Hepatocyte (in vitro differentiated cells): ENCODE results near the gene KCNQ1. TPM values are rescaled to one million over a fixed set of nuclear protein-coding genes. Genes with fewer than 3 reads are reported as not detected.

Experiments
- DNase-seq: peaks from one replicate; pipeline ENCODE4 v3.0.0-alpha.2; 2016; ENCODE audit warnings: low spot score
- H2AFZ ChIP-seq: fragments of 200-600 bp; sonication (generic); 2 replicates; pipeline ENCODE4 v1.6.0; 2016; ENCODE audit warnings: antibody characterized with exemption, mild to moderate bottlenecking
- H3K27ac ChIP-seq: fragments of 200-600 bp; sonication (generic); 2 replicates; pipeline ENCODE4 v1.5.1; 2016; ENCODE audit warnings: mild to moderate bottlenecking
- H3K27me3 ChIP-seq: fragments of 200-600 bp; sonication (generic); 2 replicates; pipeline ENCODE4 v1.6.1; 2016
- H3K36me3 ChIP-seq: fragments of 200-600 bp; sonication (generic); replicated peaks from 2 replicates; pipeline ENCODE4 v1.5.1; 2016; ENCODE audit warnings: low read depth; ENCODE audit not compliant: insufficient read depth
- H3K4me1 ChIP-seq: fragments of 200-600 bp; sonication (generic); 2 replicates; pipeline ENCODE4 v1.5.1; 2016; ENCODE audit warnings: mild to moderate bottlenecking, moderate library complexity; ENCODE audit not compliant: insufficient read depth
- H3K4me2 ChIP-seq: fragments of 200-600 bp; sonication (generic); 2 replicates; pipeline ENCODE4 v1.6.0; 2016
- H3K4me3 ChIP-seq: fragments of 200-600 bp; sonication (generic); 2 replicates; pipeline ENCODE4 v1.5.1; 2016; ENCODE audit warnings: mild to moderate bottlenecking
- H3K79me2 ChIP-seq: fragments of 200-600 bp; sonication (generic); 2 replicates; pipeline ENCODE4 v1.6.0; 2017; ENCODE audit warnings: mild to moderate bottlenecking
- H3K9me2 ChIP-seq: fragments of 200-600 bp; sonication (generic); replicated peaks from 2 replicates; pipeline ENCODE4 v1.6.0; 2017; ENCODE audit warnings: mild to moderate bottlenecking; ENCODE audit not compliant: insufficient read depth
- H3K9me3 ChIP-seq: fragments of 200-600 bp; sonication (generic); 2 replicates; pipeline ENCODE4 v1.5.1; 2016; ENCODE audit warnings: low read depth, mild to moderate bottlenecking
- H4K20me1 ChIP-seq: fragments of 200-600 bp; sonication (generic); 2 replicates; pipeline ENCODE4 v1.6.0; 2016; ENCODE audit warnings: mild to moderate bottlenecking; ENCODE audit not compliant: insufficient read depth, poor library complexity, severe bottlenecking
- CTCF ChIP-seq: fragments of 200-600 bp; sonication (generic); IDR thresholded peaks from 2 replicates; pipeline ENCODE4 v1.5.1; 2016; ENCODE audit warnings: antibody characterized with exemption, mild to moderate bottlenecking; ENCODE audit not compliant: poor library complexity
- EZH2 ChIP-seq: fragments of 200-600 bp; sonication (generic); IDR thresholded peaks from 2 replicates; pipeline ENCODE4 v1.6.1; 2016; ENCODE audit warnings: antibody characterized with exemption, mild to moderate bottlenecking, borderline replicate concordance
- EZH2phosphoT487 ChIP-seq: fragments of 200-600 bp; sonication (generic); IDR thresholded peaks from one replicate; pipeline ENCODE4 v1.6.1; 2018; ENCODE audit warnings: antibody characterized with exemption, mild to moderate bottlenecking, low read depth, moderate library complexity; ENCODE audit not compliant: unreplicated experiment, severe bottlenecking
- WGBS: methylation state at CpG from one replicate; pipeline ENCODE4 v1.1.6; 2016; ENCODE audit warnings: low lambda C conversion rate; ENCODE audit errors: missing lambda C conversion rate; 5-methylcytosine and 5-hydroxymethylcytosine counted together
- polyA plus RNA-seq: library from polyadenylated mRNA; unstranded; fragments of >200 nt; fragmentation: Nextera tagmentation; extraction: Ambion mirVana; gene quantifications from 2 replicates; pipeline ENCODE4 v1.2.1, GENCODE V29; 2016
- total RNA-seq: library from RNA; depleted of rRNA; stranded (reverse); fragments of >200 nt; gene quantifications from 2 replicates; pipeline ENCODE4 v1.2.3, GENCODE V29; 2014

Gene KCNQ1
- total and polyA plus RNA-seq, 2 experiments from 2014 or later: 1.8 to 6.4 TPM

GRCh38 chr11:2421996-2422395 lies 22.8 kb upstream of the KCNQ1 start:
- Histone ChIP-seq H3K4me2 (no peak overlapping the region), H3K4me3 (no peak overlapping the region), H3K27me3 (no peaks in the 10 kb centered on the region), H3K36me3 (no peaks in the 10 kb centered on the region), H3K4me1 (no peaks in the 10 kb centered on the region), H4K20me1 (no peaks in the 10 kb centered on the region), H3K79me2 (no peaks in the 10 kb centered on the region), H3K27ac (no peak overlapping the region), H3K9me2 (no peaks in the 10 kb centered on the region), H3K9me3 (no peaks in the 10 kb centered on the region), H2AFZ (no peak overlapping the region)
- no peak for DNase-seq
- 92% methylated on average over 13 of the region's 17 CpGs for WGBS
- no peak for TF ChIP-seq CTCF
- TF ChIP-seq EZH2: no peak
- no peak for TF ChIP-seq EZH2phosphoT487

GRCh38 chr11:2422461-2423156 lies 22.2 kb upstream of the KCNQ1 start:
- no peaks in the 10 kb centered on the region for H3K79me2 ChIP-seq
- H3K9me3 ChIP-seq: no peaks in the 10 kb centered on the region
- H2AFZ ChIP-seq: no peak overlapping the region
- no peak overlapping the region for H3K4me3 ChIP-seq
- TF ChIP-seq EZH2 (no peak), CTCF (no peak), EZH2phosphoT487 (no peak)
- H3K4me1 ChIP-seq: no peaks in the 10 kb centered on the region
- H3K4me2 ChIP-seq: no peak overlapping the region
- H3K27me3 ChIP-seq: no peaks in the 10 kb centered on the region
- no peak for DNase-seq
- H4K20me1 ChIP-seq: no peaks in the 10 kb centered on the region
- H3K27ac ChIP-seq: no peak overlapping the region
- WGBS: 87% methylated on average over 14 of the region's 14 CpGs
- H3K9me2 ChIP-seq: no peaks in the 10 kb centered on the region
- no peaks in the 10 kb centered on the region for H3K36me3 ChIP-seq

GRCh38 chr11:2423157-2424025 lies 21.4 kb upstream of the KCNQ1 start:
- DNase-seq: no peak
- H3K27me3 ChIP-seq: no peaks in the 10 kb centered on the region

More at GRCh38 chr11:2423157-2424025, 21.4 kb upstream of the KCNQ1 start:
- Histone ChIP-seq H2AFZ (no peak overlapping the region), H3K79me2 (no peaks in the 10 kb centered on the region), H3K4me2 (no peak overlapping the region), H3K4me3 (no peak overlapping the region), H3K36me3 (no peaks in the 10 kb centered on the region), H4K20me1 (no peaks in the 10 kb centered on the region), H3K27ac (no peak overlapping the region), H3K4me1 (no peaks in the 10 kb centered on the region), H3K9me3 (no peaks in the 10 kb centered on the region), H3K9me2 (no peaks in the 10 kb centered on the region)
- WGBS: 85% methylated on average over 25 of the region's 26 CpGs
- TF ChIP-seq EZH2 (no peak), CTCF (no peak), EZH2phosphoT487 (no peak)
